OCI-LY1 (cell line): Measurements from ENCODE around the gene TRABD2A.

Experiments
- H2AFZ ChIP-seq: fragments of 200-600 bp; sonication (generic), shearing (Covaris generic); 2 replicates; pipeline ENCODE4 v1.6.0; 2014; ENCODE audit warnings: antibody characterized with exemption, mild to moderate bottlenecking, low read length
- H3F3A ChIP-seq: fragments of 200-600 bp; sonication (generic), shearing (Covaris generic); 2 replicates; pipeline ENCODE4 v1.6.0; 2014; ENCODE audit warnings: mild to moderate bottlenecking, antibody characterized with exemption, low read length, moderate library complexity; ENCODE audit not compliant: insufficient read depth
- H3K27ac ChIP-seq: fragments of 200-600 bp; sonication (generic); 2 replicates; pipeline ENCODE4 v1.5.1; 2014; ENCODE audit warnings: low read length, mixed run types, mild to moderate bottlenecking, low read depth; ENCODE audit not compliant: poor library complexity, severe bottlenecking
- H3K27me3 ChIP-seq: fragments of 200-600 bp; sonication (generic); 2 replicates; pipeline ENCODE4 v1.6.0; 2014; ENCODE audit warnings: antibody characterized with exemption, mild to moderate bottlenecking, low read length, moderate library complexity; ENCODE audit not compliant: insufficient read depth
- H3K36me3 ChIP-seq: fragments of 200-600 bp; sonication (generic); 2 replicates; pipeline ENCODE4 v1.6.1; 2014; ENCODE audit warnings: mild to moderate bottlenecking, antibody characterized with exemption, low read length, moderate library complexity, mixed read lengths; ENCODE audit not compliant: insufficient read depth
- H3K4me1 ChIP-seq: fragments of 200-600 bp; sonication (generic); 2 replicates; pipeline ENCODE4 v1.5.1; 2014; ENCODE audit warnings: mild to moderate bottlenecking, low read length, moderate library complexity; ENCODE audit not compliant: insufficient read depth, severe bottlenecking
- H3K4me2 ChIP-seq: fragments of 200-600 bp; sonication (generic), shearing (Covaris generic); 2 replicates; pipeline ENCODE4 v1.6.1; 2014; ENCODE audit warnings: low read length
- H3K4me3 ChIP-seq: fragments of 200-600 bp; sonication (generic); 2 replicates; pipeline ENCODE4 v1.5.1; 2014; ENCODE audit warnings: low read length, low read depth, mild to moderate bottlenecking, mixed read lengths; ENCODE audit not compliant: poor library complexity, severe bottlenecking
- H3K79me2 ChIP-seq: fragments of 200-600 bp; shearing (Covaris generic); 2 replicates; pipeline ENCODE4 v1.6.1; 2016; ENCODE audit warnings: mixed run types, low read length, mixed read lengths; ENCODE audit not compliant: insufficient read depth
- H3K9ac ChIP-seq: fragments of 200-600 bp; sonication (generic), shearing (Covaris generic); 2 replicates; pipeline ENCODE4 v1.6.1; 2014; ENCODE audit warnings: mild to moderate bottlenecking, low read length, mixed read lengths
- H3K9me2 ChIP-seq: fragments of 200-600 bp; sonication (generic), shearing (Covaris generic); 2 replicates; pipeline ENCODE4 v1.6.1; 2014; ENCODE audit warnings: low read depth, mild to moderate bottlenecking, low read length, mixed read lengths
- H3K9me3 ChIP-seq: fragments of 200-600 bp; shearing (Covaris generic); 2 replicates; pipeline ENCODE4 v1.6.1; 2014; ENCODE audit warnings: low read length, mixed read lengths
- H4K20me1 ChIP-seq: fragments of 200-600 bp; sonication (generic), shearing (Covaris generic); 2 replicates; pipeline ENCODE4 v1.6.0; 2016; ENCODE audit warnings: mild to moderate bottlenecking, low read length; ENCODE audit not compliant: insufficient read depth
- CTCF ChIP-seq: fragments of 200-600 bp; sonication (generic), shearing (Covaris generic); IDR thresholded peaks from 2 replicates; pipeline ENCODE4 v1.5.1; 2017; ENCODE audit warnings: mild to moderate bottlenecking, antibody characterized with exemption, low read length, moderate library complexity, mixed read lengths
- EZH2 ChIP-seq: fragments of 200-600 bp; sonication (generic), shearing (Covaris generic); IDR thresholded peaks from 2 replicates; pipeline ENCODE4 v1.8.0; 2017; ENCODE audit warnings: borderline replicate concordance, mixed run types, mild to moderate bottlenecking, antibody characterized with exemption, low read length, moderate library complexity, mixed read lengths

Gene TRABD2A

DNA sequence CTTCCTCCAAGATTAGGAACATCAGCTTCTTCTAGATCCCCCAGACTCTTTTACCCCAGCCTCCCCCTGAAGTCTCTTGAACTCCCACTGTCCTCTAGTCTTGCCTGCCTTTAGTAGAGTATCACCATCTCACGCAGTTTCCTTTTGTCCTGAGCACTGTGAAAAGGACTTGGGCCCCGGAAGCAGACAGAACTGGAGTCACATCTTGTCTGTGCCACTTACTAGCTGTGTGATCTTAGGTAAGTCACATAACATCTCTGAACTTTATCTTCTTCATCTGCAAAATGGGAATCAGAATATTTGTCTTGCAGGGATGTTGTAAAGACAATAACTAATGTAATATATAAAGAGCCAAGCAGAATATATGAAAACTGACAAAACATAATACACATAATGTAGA lies 8.4 kb upstream of the TRABD2A start:
- TF ChIP-seq CTCF (no peak), EZH2 (no peak)
- H3K9me2 ChIP-seq, result no peaks in the 10 kb centered on the region
- no peaks in the 10 kb centered on the region for H3K79me2 ChIP-seq
- H3K9me3 ChIP-seq, result no peaks in the 10 kb centered on the region
- H3K4me2 ChIP-seq, result peak overlapping the region; percentile 70
- H3K4me3 ChIP-seq, result peak overlapping the region; percentile 48
- peaks cover 29% of the 10 kb centered on the region for H3K4me1 ChIP-seq
- H3K9ac ChIP-seq, result peak overlapping the region; percentile 49
- H4K20me1 ChIP-seq, result no peaks in the 10 kb centered on the region
- H3K36me3 ChIP-seq, result no peaks in the 10 kb centered on the region
- H3K27me3 ChIP-seq, result no peaks in the 10 kb centered on the region
- H3F3A ChIP-seq, result no peaks in the 10 kb centered on the region
- peak overlapping the region; percentile 74 for H3K27ac ChIP-seq
- peak overlapping the region; percentile 44 for H2AFZ ChIP-seq

DNA sequence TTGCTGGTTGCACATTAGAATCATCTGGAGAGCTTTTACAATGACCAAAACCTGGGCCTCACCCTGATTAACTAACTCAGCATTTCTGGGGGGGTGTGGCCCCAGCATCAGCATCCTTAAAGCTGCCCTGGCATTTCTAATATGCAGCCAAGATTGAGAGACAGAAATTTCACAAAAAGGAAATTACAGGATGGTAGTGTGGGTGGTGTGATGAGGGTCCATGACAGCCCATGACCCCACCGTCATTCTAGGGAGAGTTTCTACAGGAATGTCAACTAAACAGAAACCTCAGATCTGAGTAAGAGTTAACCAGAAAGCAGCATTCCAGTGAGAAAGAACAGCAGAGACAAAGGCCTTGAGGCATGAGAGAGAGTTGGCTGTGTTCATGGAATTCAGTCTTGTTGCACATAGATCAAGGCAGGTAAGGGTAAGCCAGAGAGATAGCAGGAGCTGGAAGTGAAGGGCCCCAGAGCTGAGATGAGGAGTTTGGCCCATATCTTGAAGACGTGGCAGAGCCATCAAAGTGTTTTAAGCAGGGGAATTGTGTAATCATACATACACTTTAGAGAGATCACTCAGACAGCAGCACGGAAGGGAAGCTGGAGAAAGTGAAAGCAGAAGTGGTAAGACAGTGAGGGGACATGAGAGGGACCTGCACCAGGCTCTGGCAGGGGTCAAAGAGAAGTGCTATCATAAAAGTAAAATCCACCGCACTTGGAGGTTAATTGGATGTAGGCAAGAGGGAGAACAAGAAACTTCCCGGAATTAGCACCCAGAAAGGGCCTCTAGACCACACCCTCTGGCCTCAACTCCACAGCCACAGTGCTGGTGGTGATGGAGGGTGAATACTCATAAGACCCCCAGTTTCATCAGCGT lies 7.8 kb upstream of the TRABD2A start:
- TF ChIP-seq CTCF, result no peak
- TF ChIP-seq EZH2, result no peak
- Histone ChIP-seq H3K4me3 (peak overlapping the region; percentile 48), H3K27ac (peak overlapping the region; percentile 74), H3K9me2 (no peaks in the 10 kb centered on the region), H4K20me1 (no peaks in the 10 kb centered on the region), H3K9me3 (no peaks in the 10 kb centered on the region), H3K36me3 (no peaks in the 10 kb centered on the region), H3K27me3 (no peaks in the 10 kb centered on the region), H3F3A (no peaks in the 10 kb centered on the region), H3K9ac (peak overlapping the region; percentile 49), H3K4me2 (peak overlapping the region; percentile 70), H2AFZ (peak overlapping the region; percentile 65), H3K4me1 (peaks cover 23% of the 10 kb centered on the region), H3K79me2 (no peaks in the 10 kb centered on the region)

DNA sequence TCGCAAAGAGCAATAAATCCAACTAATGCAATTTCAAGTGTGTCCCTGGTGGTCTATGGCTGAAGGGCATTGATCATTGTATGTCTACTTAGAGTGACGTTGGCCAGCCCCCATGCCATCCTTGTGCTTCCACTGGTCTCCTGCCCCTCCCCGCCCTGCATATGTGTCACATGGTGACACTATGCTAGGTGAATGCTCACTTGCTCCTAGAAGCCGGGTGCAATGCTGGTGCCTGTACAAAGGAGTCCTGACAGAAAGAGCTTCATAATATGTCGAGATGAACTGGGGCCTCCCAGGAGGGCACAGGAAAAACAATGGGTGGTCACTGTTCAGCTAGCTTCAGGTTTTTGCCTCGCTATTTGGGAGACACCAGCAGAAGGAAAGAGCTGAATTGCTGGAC lies 5.9 kb upstream of the TRABD2A start:
- H3K79me2 ChIP-seq, result no peaks in the 10 kb centered on the region
- no peak for TF ChIP-seq EZH2
- TF ChIP-seq CTCF, result no peak
- H2AFZ ChIP-seq, result no peak overlapping the region
- no peaks in the 10 kb centered on the region for H3K27me3 ChIP-seq
- no peaks in the 10 kb centered on the region for H3K9me2 ChIP-seq
- no peak overlapping the region for H3K27ac ChIP-seq
- H3K9me3 ChIP-seq, result no peaks in the 10 kb centered on the region
- no peaks in the 10 kb centered on the region for H3F3A ChIP-seq
- no peak overlapping the region for H3K4me2 ChIP-seq
- no peaks in the 10 kb centered on the region for H4K20me1 ChIP-seq
- H3K4me3 ChIP-seq, result no peak overlapping the region
- H3K9ac ChIP-seq, result no peak overlapping the region
- H3K4me1 ChIP-seq, result peaks cover 29% of the 10 kb centered on the region
- no peaks in the 10 kb centered on the region for H3K36me3 ChIP-seq
